Left ventricle myocardium superior (tissue), 1 donor: ENCODE data around the gene ZNF557. TPM values are rescaled to one million over a fixed set of nuclear protein-coding genes. Genes with fewer than 3 reads are reported as not detected.
A peak's percentile ranks its signal among the peaks of the same experiment; 100 is the strongest.

Experiments
- ATAC-seq: fragments of 200-7000 bp; cut with Tn5 transposase; one replicate; pipeline ENCODE4 v1.9.1; 2020; ENCODE audit warnings: mild to moderate bottlenecking, moderate library complexity
- DNase-seq: peaks from one replicate; pipeline ENCODE4 v3.0.0-alpha.2; 2020
- intact Hi-C: fragments of 100-400 bp; cut with micrococcal nuclease; formaldehyde crosslinking; loops from one replicate; pipeline ENCODE4 v1.11.0; 2022
- total RNA-seq: library from RNA; stranded (reverse); fragmentation: NEBNext Ultra II Directional; extraction: Animal tissue kit (Norgen Biotek cat#: 25700); gene quantifications from one replicate; pipeline ENCODE4 v1.2.1, GENCODE V29; 2021
- donor health status: DM: no; HTN: yes; CAD: no; lungs with severe emphysema.

Gene ZNF557
- total RNA-seq, 1 donor from 2014 or later: 3.2 TPM

- ATAC-seq (no peak), DNase-seq (no peak)
- intact Hi-C loops: no loop called here
Measured at GRCh38 chr19:7068599-7068998, 904 bp upstream of the ZNF557 start.

GRCh38 chr19:7069904-7070226 is 362 bp downstream of the ZNF557 start:
- no peak for ATAC-seq
- DNase-seq: no peak
- intact Hi-C loops: no loop called here

- ATAC-seq (no peak), DNase-seq (no peak)
- intact Hi-C loops: no loop called here
Measured at GRCh38 chr19:7072541-7072940, 3.0 kb downstream of the ZNF557 start.

- DNase-seq (no peak), ATAC-seq (no peak)
- intact Hi-C loops: no loop called here
Measured at GRCh38 chr19:7074705-7075282, 5.3 kb downstream of the ZNF557 start.

DNA sequence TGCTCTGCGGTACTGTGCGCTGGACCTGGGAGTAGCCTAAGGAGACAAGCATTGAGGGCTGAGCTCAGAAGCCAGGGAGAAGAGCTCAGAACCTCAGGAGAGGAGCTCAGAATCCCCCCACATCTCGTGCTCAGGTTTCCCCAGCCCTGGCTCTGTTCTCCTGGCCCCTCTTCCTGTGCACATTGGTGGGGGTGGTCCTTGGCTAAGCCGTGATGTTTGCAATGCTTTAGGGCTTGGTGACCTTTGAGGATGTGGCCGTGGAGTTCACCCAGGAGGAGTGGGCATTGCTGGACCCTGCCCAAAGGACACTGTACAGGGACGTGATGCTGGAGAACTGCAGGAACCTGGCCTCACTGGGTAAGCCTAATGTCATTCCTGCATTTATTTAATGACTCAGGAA is 6.6 kb downstream of the ZNF557 start:
- ATAC-seq: no peak
- intact Hi-C loops: no loop called here
- no peak for DNase-seq

- intact Hi-C loops: no loop called here
- no peak for DNase-seq
- no peak for ATAC-seq
Measured at GRCh38 chr19:7078008-7078407, 8.5 kb downstream of the ZNF557 start.

GRCh38 chr19:7083076-7083956 is 13.8 kb downstream of the ZNF557 start:
- ATAC-seq: no peak
- no peak for DNase-seq
- intact Hi-C loops: no loop called here

DNA sequence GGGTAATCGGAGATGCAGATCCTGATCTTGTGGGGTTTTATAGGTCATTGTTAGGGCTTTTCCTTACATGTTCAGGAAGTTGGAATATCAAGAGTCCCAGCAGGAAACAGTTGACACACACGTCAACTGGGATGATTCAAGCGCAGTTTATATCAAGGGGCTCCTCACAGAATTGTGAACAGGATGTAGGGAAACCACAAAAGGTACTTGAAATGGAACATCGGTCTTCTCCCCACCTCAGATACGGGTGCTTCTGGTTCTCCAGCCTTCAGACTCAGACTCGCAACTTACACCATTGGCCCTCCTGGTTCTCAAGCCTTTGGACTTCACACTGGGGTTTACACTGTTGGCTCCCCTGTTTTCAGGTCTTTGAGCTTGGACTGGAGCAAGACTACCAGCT is 19.5 kb downstream of the ZNF557 start:
- intact Hi-C loops: no loop called here
- DNase-seq (no peak), ATAC-seq (no peak)

GRCh38 chr19:7098096-7098495 is 28.6 kb downstream of the ZNF557 start:
- ATAC-seq: no peak
- intact Hi-C loops: no loop called here
- DNase-seq: no peak

GRCh38 chr19:7098701-7099596 is 29.4 kb downstream of the ZNF557 start:
- intact Hi-C loops: no loop called here
- DNase-seq (peak; percentile 92), ATAC-seq (peak; percentile 93)

- ATAC-seq (no peak), DNase-seq (no peak)
- intact Hi-C loops: no loop called here
Measured at GRCh38 chr19:7099597-7099921, 30.1 kb downstream of the ZNF557 start.

DNA sequence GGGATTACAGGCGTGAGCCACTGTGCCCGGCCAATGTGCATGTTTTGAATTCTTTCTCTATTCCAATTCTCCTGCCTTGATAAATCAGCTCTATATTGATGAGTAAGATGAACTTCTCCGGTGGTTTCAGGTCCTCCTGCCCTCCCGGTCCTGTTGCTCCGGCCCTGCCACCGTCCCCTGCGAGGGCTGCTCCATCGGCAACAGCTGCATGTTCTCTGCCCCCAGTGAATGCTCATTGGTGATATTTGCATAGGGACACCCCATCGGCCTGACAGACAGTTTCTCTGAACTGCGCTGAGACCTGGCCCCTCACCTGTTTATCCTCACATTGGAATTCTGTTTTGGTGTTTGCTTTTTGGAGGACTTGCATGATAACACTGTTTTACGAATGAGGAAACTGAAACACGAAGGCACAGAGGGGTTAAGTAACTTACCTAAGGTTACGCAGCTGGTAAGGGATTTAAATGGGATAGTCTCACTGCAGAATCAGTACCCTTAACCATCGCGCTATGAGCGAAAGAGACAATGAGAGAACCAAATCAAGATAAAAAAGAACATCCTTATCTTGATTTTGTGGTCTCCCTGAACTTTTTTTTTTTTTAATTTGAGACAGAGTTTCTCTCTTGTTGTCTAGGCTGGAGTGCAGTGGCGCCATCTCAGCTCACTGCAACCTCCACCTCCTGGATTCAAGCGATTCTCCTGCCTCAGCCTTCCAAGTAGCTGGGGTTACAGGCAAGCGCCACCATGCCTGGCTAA is 32.2 kb downstream of the ZNF557 start:
- ATAC-seq: no peak
- DNase-seq: no peak
- intact Hi-C loops: loop anchor here (5.0 kb wide), 1 partner anchor 241 kb away; no protein-coding TSS in a partner anchor

DNA sequence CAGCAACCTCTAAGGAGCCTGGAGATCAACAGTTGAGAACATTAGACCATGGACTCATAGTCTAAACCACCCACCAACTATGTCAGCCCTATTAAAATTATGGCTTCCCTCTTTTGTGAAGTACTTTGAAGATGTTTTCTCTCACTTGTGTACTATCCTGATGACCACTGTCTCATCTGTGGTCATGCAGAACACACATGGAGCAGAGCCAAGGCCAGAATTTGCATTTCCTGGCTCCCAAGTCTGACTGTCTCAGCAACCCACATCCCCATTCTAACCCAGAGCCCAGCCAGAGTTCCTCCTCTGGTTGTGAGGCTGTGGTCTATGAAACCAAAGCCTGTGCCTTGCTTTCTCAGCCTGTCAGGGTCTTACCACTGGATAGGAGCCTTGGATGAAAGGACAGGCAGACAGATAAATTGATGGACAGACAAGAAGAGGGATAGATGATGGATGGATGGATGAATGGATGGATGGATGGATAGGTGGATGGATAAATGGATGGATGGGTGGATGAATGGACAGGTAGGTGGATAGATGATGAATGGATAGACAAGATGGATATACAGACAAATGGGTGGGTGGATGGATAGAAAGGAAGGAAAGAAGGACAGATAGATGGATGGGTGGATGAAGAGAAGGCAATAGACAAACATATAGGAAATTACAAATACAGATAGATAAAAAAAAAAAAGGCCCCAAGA is 35.4 kb downstream of the ZNF557 start:
- intact Hi-C loops: loop anchor here (5.0 kb wide), 1 partner anchor 237 kb away; no protein-coding TSS in a partner anchor
- ATAC-seq: no peak
- no peak for DNase-seq

- no peak for DNase-seq
- intact Hi-C loops: no loop called here
- ATAC-seq: no peak
Measured at GRCh38 chr19:7106711-7107657, 37.5 kb downstream of the ZNF557 start.

DNA sequence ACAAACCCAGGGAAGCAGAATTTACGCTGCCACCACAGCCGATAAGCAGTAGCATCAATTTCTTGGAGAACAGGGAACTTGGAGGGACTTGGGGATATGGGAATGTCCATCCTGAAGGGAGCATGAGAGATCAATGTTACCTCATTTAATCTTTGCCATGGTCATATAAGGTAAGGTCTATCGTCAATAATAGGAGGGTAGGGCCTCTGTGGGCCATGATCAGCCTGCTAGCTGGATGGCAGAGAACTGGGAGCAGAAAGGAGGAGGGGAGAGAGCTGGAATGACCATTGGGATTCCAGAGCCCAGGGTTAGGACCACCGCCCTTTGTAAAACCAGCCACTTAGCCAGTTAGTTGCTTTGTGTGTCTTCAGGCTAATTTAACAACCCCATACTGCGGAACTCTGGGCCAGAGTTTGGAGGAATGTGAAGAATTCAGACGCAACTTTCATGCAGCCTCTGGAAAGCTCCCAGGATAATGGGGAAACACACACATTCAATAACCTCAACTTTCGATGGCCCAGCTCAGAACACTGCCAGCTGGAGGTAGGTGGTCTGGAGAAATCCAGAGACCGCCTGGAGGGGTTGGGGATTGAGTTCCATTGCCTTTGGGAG is 40.3 kb downstream of the ZNF557 start:
- no peak for ATAC-seq
- intact Hi-C loops: no loop called here
- no peak for DNase-seq

- ATAC-seq: no peak
- intact Hi-C loops: no loop called here
- DNase-seq: no peak
Measured at GRCh38 chr19:7112675-7113074, 43.2 kb downstream of the ZNF557 start.

- ATAC-seq: no peak
- intact Hi-C loops: no loop called here
- DNase-seq: no peak
Measured at GRCh38 chr19:7113233-7113632, 43.7 kb downstream of the ZNF557 start.
